HepG2 (cell line): Measurements from ENCODE around the gene ARMH3. TPM values are rescaled to one million over a fixed set of nuclear protein-coding genes. Genes with fewer than 3 reads are reported as not detected.

ENCODE experiments used
- ATAC-seq: fragments of 200-7000 bp; cut with Tn5 transposase; 3 replicates; pipeline ENCODE4 v1.9.1; 2020; ENCODE audit warnings: mild to moderate bottlenecking, moderate library complexity
- BruUV-seq: library from RNA; stranded (reverse); fragments of 400-500 nt; replicated peaks from 2 replicates; lab custom pipeline; 2021; lab: Mats Ljungman, UMichigan
- CTCF ChIA-PET: fragments of 300-600 bp; formaldehyde crosslinking; extraction: SDS; loops from one replicate; lab custom pipeline; 2021; ENCODE audit warnings: low total read pairs, inconsistent platforms, low intra/inter-chr PET ratio; lab: Yijun Ruan, JAX
- POLR2A ChIA-PET: fragments of 350-600 bp; sonication (Branson Sonifier 250); formaldehyde crosslinking; loops from one replicate; lab custom pipeline; 2020; ENCODE audit warnings: antibody characterized with exemption, inconsistent platforms; lab: Yijun Ruan, JAX
- DNase-seq: peaks from one replicate; pipeline ENCODE4 v3.0.0-alpha.2; 2015; ENCODE audit warnings: low spot score
- FAIRE-seq: peaks from 3 replicates; lab custom pipeline; 2011; peaks lifted over from hg19 to GRCh38; lab: Jason Lieb, UNC
- H2AFZ ChIP-seq: one replicate; pipeline ENCODE4 v1.6.1; 2011; ENCODE audit warnings: low read length, inconsistent platforms
- H3K27ac ChIP-seq: fragments of 300-600 bp; 3 replicates; pipeline ENCODE4 v1.8.0; 2011; ENCODE audit warnings: mixed run types, mild to moderate bottlenecking, mixed read lengths, low read length, inconsistent platforms; ENCODE audit not compliant: insufficient read depth; ENCODE audit errors: extremely low read length
- H3K27me3 ChIP-seq, 2 experiments: fragments of 200-600 bp in 1 of 2; 2 replicates in 1 of 2; 3 replicates in 1 of 2; pipeline versions ENCODE4 v1.6.0 to v1.8.0; 2011; ENCODE audit warnings: low read length in 2 of 2, mild to moderate bottlenecking in 2 of 2, moderate library complexity in 2 of 2, inconsistent platforms in 1 of 2; ENCODE audit not compliant: insufficient read depth in 2 of 2, control insufficient read depth in 1 of 2
- H3K36me3 ChIP-seq, 2 experiments: fragments of 200-600 bp in 1 of 2; replicated peaks in 1 of 2; 2 replicates in 1 of 2; 3 replicates in 1 of 2; pipeline versions ENCODE4 v1.5.1 to v1.8.0; 2011; ENCODE audit warnings: low read length in 2 of 2, inconsistent platforms in 1 of 2; ENCODE audit not compliant: insufficient read depth in 2 of 2, control insufficient read depth in 1 of 2
- H3K4me1 ChIP-seq: 2 replicates; pipeline ENCODE4 v1.5.1; 2012; ENCODE audit warnings: low read length, inconsistent platforms; ENCODE audit not compliant: insufficient read depth
- H3K4me2 ChIP-seq: 2 replicates; pipeline ENCODE4 v1.6.0; 2011; ENCODE audit warnings: low read depth, low read length, inconsistent platforms
- H3K4me3 ChIP-seq, 3 experiments: fragments of 200-600 bp in 1 of 3; sonication (generic), shearing (Covaris generic) in 1 of 3; replicated peaks in 1 of 3; 2 replicates each; pipeline ENCODE4 v1.5.1; 2011 to 2016; ENCODE audit warnings: low read length in 3 of 3, inconsistent platforms in 2 of 3, low read depth in 2 of 3, mild to moderate bottlenecking in 2 of 3, control low read depth in 1 of 3, mixed read lengths in 1 of 3; ENCODE audit not compliant: insufficient read depth in 1 of 3
- H3K79me2 ChIP-seq: one replicate; pipeline ENCODE4 v1.6.1; 2011; ENCODE audit warnings: low read length, inconsistent platforms; ENCODE audit not compliant: insufficient read depth
- H3K9ac ChIP-seq: 2 replicates; pipeline ENCODE4 v1.6.0; 2011; ENCODE audit warnings: mild to moderate bottlenecking, low read depth, low read length, inconsistent platforms; ENCODE audit not compliant: insufficient read depth
- H3K9me3 ChIP-seq: 2 replicates; pipeline ENCODE4 v1.5.1; 2012; ENCODE audit warnings: mild to moderate bottlenecking, low read length
- H4K20me1 ChIP-seq: 2 replicates; pipeline ENCODE4 v1.6.0; 2011; ENCODE audit warnings: inconsistent platforms, mild to moderate bottlenecking, low read length, moderate library complexity; ENCODE audit not compliant: insufficient read depth
- FOXP1 ChIP-seq, 2 experiments: fragments of 450-650 bp in 1 of 2; IDR thresholded peaks; 2 replicates each; pipeline ENCODE4 v1.6.1; 2017 to 2018; ENCODE audit warnings: antibody characterized with exemption in 1 of 2
- KDM1A ChIP-seq: IDR thresholded peaks from 2 replicates; pipeline ENCODE4 v1.6.1; 2016; ENCODE audit warnings: missing compliant biosample characterization
- KDM2A ChIP-seq: sonication (generic); formaldehyde crosslinking; IDR thresholded peaks from 2 replicates; pipeline ENCODE4 v1.4.0; 2020; ENCODE audit warnings: low read depth, missing genetic modification reagents, borderline replicate concordance
- KDM5A ChIP-seq: fragments of 200-600 bp; sonication (generic); IDR thresholded peaks from 2 replicates; pipeline ENCODE4 v1.7.0; 2018; ENCODE audit warnings: antibody characterized with exemption, mild to moderate bottlenecking, low read length, borderline replicate concordance
- NRL ChIP-seq: sonication (generic); formaldehyde crosslinking; IDR thresholded peaks from 2 replicates; pipeline ENCODE4 v1.5.0; 2020; ENCODE audit warnings: missing genetic modification reagents, mild to moderate bottlenecking, moderate library complexity, borderline replicate concordance
- XRCC5 ChIP-seq: fragments of 200-400 bp; formaldehyde crosslinking; optimal IDR thresholded peaks from 2 replicates; pipeline ENCODE3; 2017; ENCODE audit warnings: mild to moderate bottlenecking, low read length
- ZBTB21 ChIP-seq: sonication (generic); formaldehyde crosslinking; IDR thresholded peaks from 2 replicates; pipeline ENCODE4 v1.4.0; 2020; ENCODE audit warnings: missing genetic modification reagents
- ZNF207 ChIP-seq: fragments of 450-650 bp; IDR thresholded peaks from 2 replicates; pipeline ENCODE4 v1.6.1; 2016; ENCODE audit warnings: antibody characterized with exemption, borderline replicate concordance
- ZNF337 ChIP-seq: sonication (generic); formaldehyde crosslinking; IDR thresholded peaks from 2 replicates; pipeline ENCODE4 v1.5.1; 2020; ENCODE audit warnings: missing genetic modification reagents, low read depth, mild to moderate bottlenecking, borderline replicate concordance
- ZNF570 ChIP-seq: sonication (generic); formaldehyde crosslinking; IDR thresholded peaks from 2 replicates; pipeline ENCODE4 v1.4.0; 2020; ENCODE audit warnings: mild to moderate bottlenecking, missing genetic modification reagents, borderline replicate concordance
- ZNF577 ChIP-seq: sonication (generic); formaldehyde crosslinking; IDR thresholded peaks from 2 replicates; pipeline ENCODE4 v1.4.0; 2020; ENCODE audit warnings: mild to moderate bottlenecking, low read depth, missing genetic modification reagents, borderline replicate concordance
- ZNF619 ChIP-seq: sonication (generic); formaldehyde crosslinking; IDR thresholded peaks from 2 replicates; pipeline ENCODE4 v1.4.0; 2020; ENCODE audit warnings: mild to moderate bottlenecking, missing genetic modification reagents
- WGBS: methylation state at CpG from one replicate; pipeline ENCODE4 v1.1.6; 2017; ENCODE audit warnings: low lambda C conversion rate; 5-methylcytosine and 5-hydroxymethylcytosine counted together
- in situ Hi-C: cut with HindIII; loops from 2 replicates; pipeline ENCODE4 v1.10.0; 2017; ENCODE audit warnings: low pct_unique_long_range_greater_than_20kb; ENCODE audit not compliant: extremely low pct_ligation_motif_present
- intact Hi-C: fragments of 100-400 bp; cut with micrococcal nuclease; formaldehyde crosslinking; loops from one replicate; pipeline ENCODE4 v1.10.0; 2022; ENCODE audit not compliant: unreplicated experiment
- polyA plus RNA-seq, 8 experiments: library from polyadenylated mRNA; depleted of rRNA in 3 of 8; stranded (reverse) in 7 of 8; unstranded in 1 of 8; fragments of >200 nt; fragmentation: Illumina TruSeq in 4 of 8; extraction: Trizol in 4 of 8; gene quantifications; 2 replicates each; pipeline versions ENCODE4 v1.2.1 to v1.2.3, GENCODE V29; 2011 to 2016; ENCODE audit warnings: low read depth in 4 of 8, missing spikeins in 1 of 8, mixed read lengths in 1 of 8; ENCODE audit not compliant: insufficient read depth in 1 of 8
- total RNA-seq, 5 experiments: library from RNA; depleted of rRNA; stranded (reverse); fragments of >200 nt; fragmentation: Illumina TruSeq; extraction: Trizol; gene quantifications; 2 replicates each; pipeline ENCODE4 v1.2.3, GENCODE V29; 2016; ENCODE audit warnings: low read depth in 1 of 5
- TF ChIP-seq, protein P1 (sequence below): sonication (generic); formaldehyde crosslinking; IDR thresholded peaks from 2 replicates; pipeline ENCODE4 v1.8.0; 2022; ENCODE audit warnings: missing genetic modification reagents, mild to moderate bottlenecking, moderate library complexity, borderline replicate concordance
- TF ChIP-seq, protein P2 (sequence below): sonication (generic); formaldehyde crosslinking; IDR thresholded peaks from 2 replicates; pipeline ENCODE4 v1.5.0; 2020; ENCODE audit warnings: missing genetic modification reagents
- TF ChIP-seq, protein P3 (sequence below): sonication (generic); formaldehyde crosslinking; IDR thresholded peaks from 2 replicates; pipeline ENCODE4 v1.8.1; 2022; ENCODE audit warnings: low read depth, mild to moderate bottlenecking, missing genetic modification reagents

ARMH3 gene
- total and polyA plus RNA-seq, 2 of the 13 experiments (the other 11 are each of a cell fraction or from before 2014, with no cell fraction given), result 8.4 to 16.9 TPM

DNA sequence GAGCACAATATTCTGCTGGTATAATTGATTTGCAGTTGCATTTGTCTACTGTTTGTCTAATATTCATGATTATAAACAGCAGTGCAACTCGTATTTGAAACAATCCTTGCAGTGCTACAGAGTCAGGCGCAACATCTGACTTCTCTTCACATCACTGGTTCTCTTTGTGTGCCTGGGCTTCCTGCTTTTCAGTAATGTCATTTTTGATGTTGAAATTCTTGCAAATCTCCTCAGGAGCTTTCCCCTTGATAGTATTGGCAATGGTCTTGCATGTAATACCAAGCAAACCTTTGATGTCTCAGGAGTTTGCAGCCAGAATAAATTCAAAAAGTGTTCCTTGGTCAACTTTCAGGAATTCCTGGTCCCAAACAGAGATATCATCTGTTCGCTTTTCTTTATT, 29.4 kb upstream of the ARMH3 start:
- H3K4me3 ChIP-seq, result no peak overlapping the region
- no peak for DNase-seq
- TF ChIP-seq, protein P1, sequence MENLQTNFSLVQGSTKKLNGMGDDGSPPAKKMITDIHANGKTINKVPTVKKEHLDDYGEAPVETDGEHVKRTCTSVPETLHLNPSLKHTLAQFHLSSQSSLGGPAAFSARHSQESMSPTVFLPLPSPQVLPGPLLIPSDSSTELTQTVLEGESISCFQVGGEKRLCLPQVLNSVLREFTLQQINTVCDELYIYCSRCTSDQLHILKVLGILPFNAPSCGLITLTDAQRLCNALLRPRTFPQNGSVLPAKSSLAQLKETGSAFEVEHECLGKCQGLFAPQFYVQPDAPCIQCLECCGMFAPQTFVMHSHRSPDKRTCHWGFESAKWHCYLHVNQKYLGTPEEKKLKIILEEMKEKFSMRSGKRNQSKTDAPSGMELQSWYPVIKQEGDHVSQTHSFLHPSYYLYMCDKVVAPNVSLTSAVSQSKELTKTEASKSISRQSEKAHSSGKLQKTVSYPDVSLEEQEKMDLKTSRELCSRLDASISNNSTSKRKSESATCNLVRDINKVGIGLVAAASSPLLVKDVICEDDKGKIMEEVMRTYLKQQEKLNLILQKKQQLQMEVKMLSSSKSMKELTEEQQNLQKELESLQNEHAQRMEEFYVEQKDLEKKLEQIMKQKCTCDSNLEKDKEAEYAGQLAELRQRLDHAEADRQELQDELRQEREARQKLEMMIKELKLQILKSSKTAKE (CRISPR knock-in tag), result no peak
- TF ChIP-seq KDM5A (no peak), KDM1A (CRISPR knock-in tag) (no peak), ZBTB21 (no peak), ZNF337 (CRISPR knock-in tag) (no peak), XRCC5 (no peak), ZNF619 (no peak), FOXP1 (IDR thresholded peaks at IDR 0.05) (no peak), FOXP1 (CRISPR knock-in tag; IDR thresholded peaks at IDR 0.05) (no peak), ZNF577 (CRISPR knock-in tag) (no peak), ZNF570 (CRISPR knock-in tag) (no peak), NRL (CRISPR knock-in tag) (no peak), KDM2A (CRISPR knock-in tag) (no peak), ZNF207 (no peak)
- TF ChIP-seq, protein P2, sequence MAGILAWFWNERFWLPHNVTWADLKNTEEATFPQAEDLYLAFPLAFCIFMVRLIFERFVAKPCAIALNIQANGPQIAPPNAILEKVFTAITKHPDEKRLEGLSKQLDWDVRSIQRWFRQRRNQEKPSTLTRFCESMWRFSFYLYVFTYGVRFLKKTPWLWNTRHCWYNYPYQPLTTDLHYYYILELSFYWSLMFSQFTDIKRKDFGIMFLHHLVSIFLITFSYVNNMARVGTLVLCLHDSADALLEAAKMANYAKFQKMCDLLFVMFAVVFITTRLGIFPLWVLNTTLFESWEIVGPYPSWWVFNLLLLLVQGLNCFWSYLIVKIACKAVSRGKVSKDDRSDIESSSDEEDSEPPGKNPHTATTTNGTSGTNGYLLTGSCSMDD, result no peak
- TF ChIP-seq, protein P3, sequence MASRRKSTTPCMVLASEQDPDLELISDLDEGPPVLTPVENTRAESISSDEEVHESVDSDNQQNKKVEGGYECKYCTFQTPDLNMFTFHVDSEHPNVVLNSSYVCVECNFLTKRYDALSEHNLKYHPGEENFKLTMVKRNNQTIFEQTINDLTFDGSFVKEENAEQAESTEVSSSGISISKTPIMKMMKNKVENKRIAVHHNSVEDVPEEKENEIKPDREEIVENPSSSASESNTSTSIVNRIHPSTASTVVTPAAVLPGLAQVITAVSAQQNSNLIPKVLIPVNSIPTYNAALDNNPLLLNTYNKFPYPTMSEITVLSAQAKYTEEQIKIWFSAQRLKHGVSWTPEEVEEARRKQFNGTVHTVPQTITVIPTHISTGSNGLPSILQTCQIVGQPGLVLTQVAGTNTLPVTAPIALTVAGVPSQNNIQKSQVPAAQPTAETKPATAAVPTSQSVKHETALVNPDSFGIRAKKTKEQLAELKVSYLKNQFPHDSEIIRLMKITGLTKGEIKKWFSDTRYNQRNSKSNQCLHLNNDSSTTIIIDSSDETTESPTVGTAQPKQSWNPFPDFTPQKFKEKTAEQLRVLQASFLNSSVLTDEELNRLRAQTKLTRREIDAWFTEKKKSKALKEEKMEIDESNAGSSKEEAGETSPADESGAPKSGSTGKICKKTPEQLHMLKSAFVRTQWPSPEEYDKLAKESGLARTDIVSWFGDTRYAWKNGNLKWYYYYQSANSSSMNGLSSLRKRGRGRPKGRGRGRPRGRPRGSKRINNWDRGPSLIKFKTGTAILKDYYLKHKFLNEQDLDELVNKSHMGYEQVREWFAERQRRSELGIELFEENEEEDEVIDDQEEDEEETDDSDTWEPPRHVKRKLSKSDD (CRISPR knock-in tag), result no peak
- TF ChIP-seq, all 625 proteins: peak for 0
- intact Hi-C loops, result no loop called here
- Histone ChIP-seq H3K4me2 (no peak overlapping the region), H2AFZ (no peak overlapping the region), H3K27me3 (no peaks in the 10 kb centered on the region), H3K36me3 (no peaks in the 10 kb centered on the region), H3K9me3 (no peaks in the 10 kb centered on the region), H4K20me1 (no peaks in the 10 kb centered on the region), H3K79me2 (no peaks in the 10 kb centered on the region), H3K9ac (no peak overlapping the region), H3K4me1 (no peaks in the 10 kb centered on the region), H3K27ac (no peak overlapping the region)
- WGBS, result 71% methylated on average over 3 of the region's 3 CpGs
- CTCF ChIA-PET, result no interaction called here
- ATAC-seq (no peak), FAIRE-seq (no peak)
- in situ Hi-C loops, result no loop called here
- POLR2A ChIA-PET, result no interaction called here
- BruUV-seq, result no TSS peak
